ENCODE results near the gene SPATA46. TPM values are rescaled to one million over a fixed set of nuclear protein-coding genes. Genes with fewer than 3 reads are reported as not detected.

The SPATA46 gene
- polyA plus RNA-seq, 1 of the 3 experiments (the other 2 are of a cell fraction) = not detected

DNA sequence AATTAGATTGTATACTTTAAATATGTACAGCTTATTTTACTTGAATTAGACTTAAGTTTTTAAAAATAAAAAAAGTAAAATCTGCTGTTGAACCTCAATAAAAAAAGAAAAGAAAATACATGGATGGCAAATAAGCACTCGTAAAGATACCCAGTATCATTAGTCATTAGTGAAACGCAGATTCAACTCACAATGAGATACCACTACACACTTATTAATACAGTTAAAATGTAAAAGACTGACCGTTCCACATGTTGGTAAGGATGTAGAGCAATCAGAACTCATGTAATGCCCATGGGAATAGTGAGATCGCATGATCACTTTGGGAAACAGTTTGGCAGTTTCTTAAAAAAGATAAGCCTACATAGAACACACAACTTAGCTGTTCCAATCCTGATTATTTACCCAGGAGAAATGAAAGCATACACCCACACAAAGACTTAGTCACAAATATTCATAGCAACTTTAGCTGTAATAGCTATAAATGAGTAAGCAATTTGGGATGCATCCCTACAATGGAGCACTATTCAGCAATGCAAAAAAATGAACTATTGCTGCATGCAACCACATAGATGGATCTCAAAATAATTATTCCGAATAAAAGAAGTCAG lies 28.0 kb upstream of the SPATA46 start:
- no peak for DNase-seq
- no peak overlapping the region for H3K4me2 ChIP-seq
- no peaks in the 10 kb centered on the region for H3F3A ChIP-seq (replicated peaks; ENCODE audit: insufficient read depth)
- H3K27ac ChIP-seq (ENCODE audit: low read depth in 2 of 2, low read length in 1 of 2) = no peak overlapping the region
- no peaks in the 10 kb centered on the region for H4K20me1 ChIP-seq (ENCODE audit: insufficient read depth)
- ChIA-PET CTCF (interaction anchor here (1.3 kb wide), 1 partner anchor 12 kb away, joined by 3 read pairs; no protein-coding TSS in a partner anchor), POLR2A (no interaction called here)
- H3K36me3 ChIP-seq (replicated peaks in 1 of 2; ENCODE audit: control insufficient read depth in 1 of 2, insufficient read depth in 2 of 2, low read length in 1 of 2) = no peaks in the 10 kb centered on the region
- no peak overlapping the region for H3K9ac ChIP-seq
- no peaks in the 10 kb centered on the region for H3K9me2 ChIP-seq
- no peaks in the 10 kb centered on the region for H3K79me2 ChIP-seq (ENCODE audit: insufficient read depth)
- no peaks in the 10 kb centered on the region for H3K27me3 ChIP-seq (ENCODE audit: insufficient read depth)
- no peak overlapping the region for H3K4me3 ChIP-seq (ENCODE audit: low read depth in 2 of 2, low read length in 1 of 2)
- no peaks in the 10 kb centered on the region for H3K9me3 ChIP-seq
- H3K4me1 ChIP-seq (ENCODE audit: control insufficient read depth in 1 of 2, insufficient read depth in 2 of 2, low read depth in 1 of 2, low read length in 1 of 2) = no peaks in the 10 kb centered on the region
- WGBS (ENCODE audit: low lambda C conversion rate) = 57% methylated on average over 5 of the region's 5 CpGs
- TF ChIP-seq EZH2phosphoT487 (IDR thresholded peaks at IDR 0.05; ENCODE audit: borderline replicate concordance, low read depth) = no peak
- TF ChIP-seq, protein P1, sequence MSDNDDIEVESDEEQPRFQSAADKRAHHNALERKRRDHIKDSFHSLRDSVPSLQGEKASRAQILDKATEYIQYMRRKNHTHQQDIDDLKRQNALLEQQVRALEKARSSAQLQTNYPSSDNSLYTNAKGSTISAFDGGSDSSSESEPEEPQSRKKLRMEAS (IDR thresholded peaks at IDR 0.05; ENCODE audit: low read depth) = no peak
- TF ChIP-seq, protein P2, sequence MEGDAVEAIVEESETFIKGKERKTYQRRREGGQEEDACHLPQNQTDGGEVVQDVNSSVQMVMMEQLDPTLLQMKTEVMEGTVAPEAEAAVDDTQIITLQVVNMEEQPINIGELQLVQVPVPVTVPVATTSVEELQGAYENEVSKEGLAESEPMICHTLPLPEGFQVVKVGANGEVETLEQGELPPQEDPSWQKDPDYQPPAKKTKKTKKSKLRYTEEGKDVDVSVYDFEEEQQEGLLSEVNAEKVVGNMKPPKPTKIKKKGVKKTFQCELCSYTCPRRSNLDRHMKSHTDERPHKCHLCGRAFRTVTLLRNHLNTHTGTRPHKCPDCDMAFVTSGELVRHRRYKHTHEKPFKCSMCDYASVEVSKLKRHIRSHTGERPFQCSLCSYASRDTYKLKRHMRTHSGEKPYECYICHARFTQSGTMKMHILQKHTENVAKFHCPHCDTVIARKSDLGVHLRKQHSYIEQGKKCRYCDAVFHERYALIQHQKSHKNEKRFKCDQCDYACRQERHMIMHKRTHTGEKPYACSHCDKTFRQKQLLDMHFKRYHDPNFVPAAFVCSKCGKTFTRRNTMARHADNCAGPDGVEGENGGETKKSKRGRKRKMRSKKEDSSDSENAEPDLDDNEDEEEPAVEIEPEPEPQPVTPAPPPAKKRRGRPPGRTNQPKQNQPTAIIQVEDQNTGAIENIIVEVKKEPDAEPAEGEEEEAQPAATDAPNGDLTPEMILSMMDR (IDR thresholded peaks at IDR 0.05) = no peak
- TF ChIP-seq, protein P3, sequence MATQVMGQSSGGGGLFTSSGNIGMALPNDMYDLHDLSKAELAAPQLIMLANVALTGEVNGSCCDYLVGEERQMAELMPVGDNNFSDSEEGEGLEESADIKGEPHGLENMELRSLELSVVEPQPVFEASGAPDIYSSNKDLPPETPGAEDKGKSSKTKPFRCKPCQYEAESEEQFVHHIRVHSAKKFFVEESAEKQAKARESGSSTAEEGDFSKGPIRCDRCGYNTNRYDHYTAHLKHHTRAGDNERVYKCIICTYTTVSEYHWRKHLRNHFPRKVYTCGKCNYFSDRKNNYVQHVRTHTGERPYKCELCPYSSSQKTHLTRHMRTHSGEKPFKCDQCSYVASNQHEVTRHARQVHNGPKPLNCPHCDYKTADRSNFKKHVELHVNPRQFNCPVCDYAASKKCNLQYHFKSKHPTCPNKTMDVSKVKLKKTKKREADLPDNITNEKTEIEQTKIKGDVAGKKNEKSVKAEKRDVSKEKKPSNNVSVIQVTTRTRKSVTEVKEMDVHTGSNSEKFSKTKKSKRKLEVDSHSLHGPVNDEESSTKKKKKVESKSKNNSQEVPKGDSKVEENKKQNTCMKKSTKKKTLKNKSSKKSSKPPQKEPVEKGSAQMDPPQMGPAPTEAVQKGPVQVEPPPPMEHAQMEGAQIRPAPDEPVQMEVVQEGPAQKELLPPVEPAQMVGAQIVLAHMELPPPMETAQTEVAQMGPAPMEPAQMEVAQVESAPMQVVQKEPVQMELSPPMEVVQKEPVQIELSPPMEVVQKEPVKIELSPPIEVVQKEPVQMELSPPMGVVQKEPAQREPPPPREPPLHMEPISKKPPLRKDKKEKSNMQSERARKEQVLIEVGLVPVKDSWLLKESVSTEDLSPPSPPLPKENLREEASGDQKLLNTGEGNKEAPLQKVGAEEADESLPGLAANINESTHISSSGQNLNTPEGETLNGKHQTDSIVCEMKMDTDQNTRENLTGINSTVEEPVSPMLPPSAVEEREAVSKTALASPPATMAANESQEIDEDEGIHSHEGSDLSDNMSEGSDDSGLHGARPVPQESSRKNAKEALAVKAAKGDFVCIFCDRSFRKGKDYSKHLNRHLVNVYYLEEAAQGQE (IDR thresholded peaks at IDR 0.05; ENCODE audit: low read depth, low read length) = no peak
- TF ChIP-seq RFX5 (IDR thresholded peaks at IDR 0.05; ENCODE audit: low read length) = no peak
- TF ChIP-seq YY1 (IDR thresholded peaks at IDR 0.05; ENCODE audit: low read depth) = no peak
- TF ChIP-seq, protein P4, sequence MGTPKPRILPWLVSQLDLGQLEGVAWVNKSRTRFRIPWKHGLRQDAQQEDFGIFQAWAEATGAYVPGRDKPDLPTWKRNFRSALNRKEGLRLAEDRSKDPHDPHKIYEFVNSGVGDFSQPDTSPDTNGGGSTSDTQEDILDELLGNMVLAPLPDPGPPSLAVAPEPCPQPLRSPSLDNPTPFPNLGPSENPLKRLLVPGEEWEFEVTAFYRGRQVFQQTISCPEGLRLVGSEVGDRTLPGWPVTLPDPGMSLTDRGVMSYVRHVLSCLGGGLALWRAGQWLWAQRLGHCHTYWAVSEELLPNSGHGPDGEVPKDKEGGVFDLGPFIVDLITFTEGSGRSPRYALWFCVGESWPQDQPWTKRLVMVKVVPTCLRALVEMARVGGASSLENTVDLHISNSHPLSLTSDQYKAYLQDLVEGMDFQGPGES (IDR thresholded peaks at IDR 0.05; ENCODE audit: low read depth, low read length) = no peak
- TF ChIP-seq GABPA (IDR thresholded peaks at IDR 0.05; ENCODE audit: low read depth) = no peak
- TF ChIP-seq TAF1 (IDR thresholded peaks at IDR 0.05; ENCODE audit: borderline replicate concordance, low read depth, low read length) = no peak
- no peak overlapping the region for H2AFZ ChIP-seq (ENCODE audit: low read depth)
